Measurements from ENCODE around the gene GPC3. TPM values are rescaled to one million over a fixed set of nuclear protein-coding genes. Genes with fewer than 3 reads are reported as not detected.

Gene GPC3
- polyA plus RNA-seq, 1 of the 3 experiments (the other 2 are of a cell fraction) = 1.4 TPM

GRCh38 chrX:133608406-133608805, 377.0 kb downstream of the GPC3 start:
- CTCF ChIA-PET = no interaction called here

GRCh38 chrX:133607419-133608348, 377.7 kb downstream of the GPC3 start:
- Histone ChIP-seq H4K20me1 (ENCODE audit: insufficient read depth) (no peaks in the 10 kb centered on the region), H3K4me2 (no peak overlapping the region), H3K27ac (ENCODE audit: low read depth in 2 of 2, low read length in 1 of 2) (no peak overlapping the region), H3K9me2 (no peaks in the 10 kb centered on the region), H3K27me3 (ENCODE audit: insufficient read depth) (no peaks in the 10 kb centered on the region), H3K9ac (no peak overlapping the region), H3K9me3 (no peaks in the 10 kb centered on the region), H3K4me3 (ENCODE audit: low read depth in 2 of 2, low read length in 1 of 2) (no peak overlapping the region), H2AFZ (ENCODE audit: low read depth) (no peak overlapping the region), H3F3A (replicated peaks; ENCODE audit: insufficient read depth) (no peaks in the 10 kb centered on the region), H3K79me2 (ENCODE audit: insufficient read depth) (no peaks in the 10 kb centered on the region), H3K36me3 (replicated peaks in 1 of 2; ENCODE audit: control insufficient read depth in 1 of 2, insufficient read depth in 2 of 2, low read length in 1 of 2) (no peaks in the 10 kb centered on the region), H3K4me1 (ENCODE audit: control insufficient read depth in 1 of 2, insufficient read depth in 2 of 2, low read depth in 1 of 2, low read length in 1 of 2) (no peaks in the 10 kb centered on the region)
- WGBS (ENCODE audit: low lambda C conversion rate) = 14% methylated on average over 4 of the region's 5 CpGs
- TF ChIP-seq RCOR1 (IDR thresholded peaks at IDR 0.05; ENCODE audit: low read length) = no peak
- TF ChIP-seq USF1 (IDR thresholded peaks at IDR 0.05; ENCODE audit: borderline replicate concordance, low read depth) = no peak
- TF ChIP-seq MAX (IDR thresholded peaks at IDR 0.05; ENCODE audit: low read depth) = no peak
- no peak for TF ChIP-seq RFX5 (IDR thresholded peaks at IDR 0.05; ENCODE audit: low read length)
- TF ChIP-seq CHD2 (IDR thresholded peaks at IDR 0.05; ENCODE audit: low read length, partially characterized antibody) = no peak
- no peak for TF ChIP-seq TCF12 (IDR thresholded peaks at IDR 0.05)
- no peak for DNase-seq
- POLR2A ChIA-PET = no interaction called here
- CTCF ChIA-PET = interaction anchor here (1.5 kb wide), 1 partner anchor 10 kb away, joined by 3 read pairs; no protein-coding TSS in a partner anchor

More at GRCh38 chrX:133608406-133608805, 377.0 kb downstream of the GPC3 start:
- H3K9ac ChIP-seq = no peak overlapping the region
- TF ChIP-seq SMC3 (IDR thresholded peaks at IDR 0.05; ENCODE audit: low read depth, low read length) = no peak
- TF ChIP-seq ZBTB33 (IDR thresholded peaks at IDR 0.05; ENCODE audit: borderline replicate concordance, low read depth) = no peak
- no peak for TF ChIP-seq EP300 (IDR thresholded peaks at IDR 0.05; ENCODE audit: borderline replicate concordance in 1 of 2, low read depth in 1 of 2, low read length in 1 of 2)
- TF ChIP-seq CTCF (IDR thresholded peaks at IDR 0.05) = no peak
- no peaks in the 10 kb centered on the region for H3K27me3 ChIP-seq (ENCODE audit: insufficient read depth)
- WGBS (ENCODE audit: low lambda C conversion rate) = 12% methylated on average over 2 of the region's 2 CpGs
- DNase-seq = no peak
- POLR2A ChIA-PET = no interaction called here
- no peaks in the 10 kb centered on the region for H3K4me1 ChIP-seq (ENCODE audit: control insufficient read depth in 1 of 2, insufficient read depth in 2 of 2, low read depth in 1 of 2, low read length in 1 of 2)
- no peak overlapping the region for H3K27ac ChIP-seq (ENCODE audit: low read depth in 2 of 2, low read length in 1 of 2)
- no peaks in the 10 kb centered on the region for H3K36me3 ChIP-seq (replicated peaks in 1 of 2; ENCODE audit: control insufficient read depth in 1 of 2, insufficient read depth in 2 of 2, low read length in 1 of 2)
- no peaks in the 10 kb centered on the region for H4K20me1 ChIP-seq (ENCODE audit: insufficient read depth)
- no peak overlapping the region for H3K4me3 ChIP-seq (ENCODE audit: low read depth in 2 of 2, low read length in 1 of 2)
- H3K9me2 ChIP-seq = no peaks in the 10 kb centered on the region
- no peak overlapping the region for H3K4me2 ChIP-seq
- H3K9me3 ChIP-seq = no peaks in the 10 kb centered on the region
- no peaks in the 10 kb centered on the region for H3K79me2 ChIP-seq (ENCODE audit: insufficient read depth)
- no peaks in the 10 kb centered on the region for H3F3A ChIP-seq (replicated peaks; ENCODE audit: insufficient read depth)
- H2AFZ ChIP-seq (ENCODE audit: low read depth) = no peak overlapping the region

Data from SK-N-SH (cell line).